ENCODE measurements around the gene SLC6A16. TPM values are rescaled to one million over a fixed set of nuclear protein-coding genes. Genes with fewer than 3 reads are reported as not detected.

Gene SLC6A16
- total and polyA plus RNA-seq, 11 donors, result 0.27 to 1.3 (median 0.40) TPM

DNA sequence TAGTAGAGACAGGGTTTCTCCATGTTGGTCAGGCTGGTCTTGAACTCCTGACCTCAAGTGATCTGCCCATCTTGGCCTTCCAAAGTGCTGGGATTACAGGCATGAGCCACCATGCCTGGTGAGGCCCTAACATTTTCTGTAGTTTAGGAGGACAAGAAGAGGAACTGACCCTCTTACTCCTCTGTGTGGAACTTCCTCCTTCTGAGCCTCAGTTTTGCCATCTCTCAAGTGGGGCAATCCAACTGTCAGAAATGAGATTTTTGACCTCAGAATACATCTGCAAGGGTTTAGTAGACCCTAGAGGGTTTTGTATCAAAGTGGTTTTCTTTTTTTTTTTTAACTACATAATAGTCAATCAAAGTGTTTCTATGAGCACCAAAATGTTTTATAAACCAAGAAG lies 41.1 kb upstream of the SLC6A16 start:
- TF ChIP-seq, protein P1, sequence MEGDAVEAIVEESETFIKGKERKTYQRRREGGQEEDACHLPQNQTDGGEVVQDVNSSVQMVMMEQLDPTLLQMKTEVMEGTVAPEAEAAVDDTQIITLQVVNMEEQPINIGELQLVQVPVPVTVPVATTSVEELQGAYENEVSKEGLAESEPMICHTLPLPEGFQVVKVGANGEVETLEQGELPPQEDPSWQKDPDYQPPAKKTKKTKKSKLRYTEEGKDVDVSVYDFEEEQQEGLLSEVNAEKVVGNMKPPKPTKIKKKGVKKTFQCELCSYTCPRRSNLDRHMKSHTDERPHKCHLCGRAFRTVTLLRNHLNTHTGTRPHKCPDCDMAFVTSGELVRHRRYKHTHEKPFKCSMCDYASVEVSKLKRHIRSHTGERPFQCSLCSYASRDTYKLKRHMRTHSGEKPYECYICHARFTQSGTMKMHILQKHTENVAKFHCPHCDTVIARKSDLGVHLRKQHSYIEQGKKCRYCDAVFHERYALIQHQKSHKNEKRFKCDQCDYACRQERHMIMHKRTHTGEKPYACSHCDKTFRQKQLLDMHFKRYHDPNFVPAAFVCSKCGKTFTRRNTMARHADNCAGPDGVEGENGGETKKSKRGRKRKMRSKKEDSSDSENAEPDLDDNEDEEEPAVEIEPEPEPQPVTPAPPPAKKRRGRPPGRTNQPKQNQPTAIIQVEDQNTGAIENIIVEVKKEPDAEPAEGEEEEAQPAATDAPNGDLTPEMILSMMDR (IDR thresholded peaks at IDR 0.05), result no peak
- TF ChIP-seq POLR2A (IDR thresholded peaks at IDR 0.05), result no peak
- ATAC-seq (no peak), DNase-seq (no peak)
- no peak overlapping the region for H3K27ac ChIP-seq
- H3K9me3 ChIP-seq, result peaks cover 0 to 23% (median 11%) of the 10 kb centered on the region in 12 donors
- no peaks in the 10 kb centered on the region for H3K36me3 ChIP-seq
- no peak overlapping the region for H3K4me3 ChIP-seq
- peaks cover 0 to 22% (median 7%) of the 10 kb centered on the region in 12 donors for H3K4me1 ChIP-seq
- intact Hi-C loops (cut with DNase I), result no loop called here
- H3K27me3 ChIP-seq, result peaks cover 0 to 12% (median 0%) of the 10 kb centered on the region in 9 donors

DNA sequence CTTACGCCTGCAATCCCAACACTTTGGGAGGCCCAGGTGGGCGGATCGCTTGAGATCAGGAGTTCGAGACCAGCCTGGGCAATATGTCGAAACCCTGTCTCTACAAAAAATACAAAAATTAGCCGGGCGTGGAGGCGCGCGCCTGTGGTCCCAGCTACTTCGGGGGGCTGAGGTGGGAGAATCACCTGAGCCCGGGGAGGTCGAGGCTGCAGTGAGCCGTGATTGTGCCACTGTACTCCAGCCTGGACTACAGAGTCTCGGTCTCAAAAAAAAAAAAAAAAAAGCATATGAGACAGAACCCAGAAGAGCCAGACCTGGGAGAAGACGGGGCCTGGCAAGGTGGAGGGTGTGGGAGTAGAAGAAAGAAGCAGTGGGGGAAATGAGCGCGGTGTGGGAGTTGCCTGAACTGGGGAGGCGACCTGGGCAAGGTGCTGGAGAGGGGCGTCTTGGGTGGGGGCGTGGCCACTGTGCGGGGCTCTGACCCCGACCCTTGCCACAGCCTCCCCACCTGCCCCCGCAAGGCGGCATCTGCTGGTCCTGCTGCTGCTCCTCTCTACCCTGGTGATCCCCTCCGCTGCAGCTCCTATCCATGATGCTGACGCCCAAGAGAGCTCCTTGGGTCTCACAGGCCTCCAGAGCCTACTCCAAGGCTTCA lies 39.2 kb upstream of the SLC6A16 start:
- H3K4me1 ChIP-seq, result peaks cover 0 to 23% (median 7%) of the 10 kb centered on the region in 12 donors
- WGBS, 4 donors, result 71 to 80% (median 75%) methylated on average over 27 of the region's 27 CpGs
- H3K27ac ChIP-seq, result peak overlapping the region in 9 of 12 donors; percentile 62 to 99 (median 72)
- H3K9me3 ChIP-seq, result peaks cover 0 to 14% (median 7%) of the 10 kb centered on the region in 12 donors
- H3K36me3 ChIP-seq, result peaks cover 0 to 7% (median 4%) of the 10 kb centered on the region in 9 donors
- peaks cover 0 to 12% (median 0%) of the 10 kb centered on the region in 9 donors for H3K27me3 ChIP-seq
- TF ChIP-seq, protein P1 (IDR thresholded peaks at IDR 0.05), result no peak
- TF ChIP-seq POLR2A (IDR thresholded peaks at IDR 0.05), result no peak
- intact Hi-C loops (cut with DNase I), result no loop called here
- no peak for ATAC-seq
- DNase-seq, result peak in 2 of 5 donors; percentile 40 to 66
- peak overlapping the region in 11 of 12 donors; percentile 5 to 95 (median 74) for H3K4me3 ChIP-seq

DNA sequence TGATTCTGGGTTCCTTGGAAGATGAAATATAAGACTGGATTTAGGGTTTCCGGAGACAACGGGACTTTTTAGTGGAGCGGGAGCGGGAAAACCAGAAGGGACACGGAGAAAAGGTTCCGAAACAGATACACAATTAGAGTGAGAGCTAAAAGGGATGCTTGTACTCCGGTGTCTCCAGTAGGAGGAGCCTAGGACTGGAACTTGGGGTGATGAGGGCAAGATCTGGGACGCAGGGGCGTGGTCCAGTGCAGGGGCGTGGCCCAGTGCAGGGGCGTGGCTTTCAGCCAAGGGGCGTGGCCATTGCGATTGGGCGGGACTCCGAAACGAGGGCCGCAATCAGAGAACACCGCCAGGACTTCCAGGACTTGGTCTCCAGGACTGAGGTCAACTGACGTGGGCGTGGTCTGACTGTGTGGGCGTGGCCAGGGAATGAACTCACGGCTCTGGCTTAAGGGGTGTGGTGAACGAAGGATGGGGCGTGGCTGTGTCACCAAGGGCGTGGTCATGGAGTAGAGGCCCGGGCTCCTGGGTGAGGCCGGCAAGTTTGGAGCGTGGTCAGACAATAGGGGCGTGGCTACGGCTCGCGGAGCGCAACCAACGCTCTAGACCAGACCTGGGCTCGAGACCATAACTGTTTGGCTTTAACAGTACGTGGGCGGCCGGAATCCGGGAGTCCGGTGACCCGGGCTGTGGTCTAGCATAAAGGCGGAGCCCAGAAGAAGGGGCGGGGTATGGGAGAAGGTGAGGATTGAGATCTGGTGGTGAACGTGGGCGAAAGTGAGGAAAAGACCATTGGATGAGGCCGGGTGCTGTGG lies 38.5 kb upstream of the SLC6A16 start, which contains the start of gene DKKL1:
TSS of gene DKKL1 (plus strand) at position 610 of the 815 bp plus-strand sequence. CDS start at position 732, 122 bp downstream.
- 2 to 5% (median 2%) methylated on average over 38 to 46 of the region's 46 CpGs for WGBS, 4 donors

More for the DNA sequence above, 38.5 kb upstream of the SLC6A16 start, which contains the start of gene DKKL1:
- Histone ChIP-seq H3K27me3 (peaks cover 0 to 12% (median 0%) of the 10 kb centered on the region in 9 donors), H3K9me3 (peaks cover 0 to 7% (median 0%) of the 10 kb centered on the region in 12 donors), H3K4me1 (peaks cover 0 to 23% (median 7%) of the 10 kb centered on the region in 12 donors), H3K36me3 (peaks cover 0 to 15% (median 11%) of the 10 kb centered on the region in 9 donors), H3K4me3 (peak within 1 kb of the TSS; percentile 16 to 97 (median 89)), H3K27ac (peak within 1 kb of the TSS; percentile 93 to 99 (median 98))
- ATAC-seq (peak; percentile 88 to 95 (median 92)), DNase-seq (peak; percentile 98 to 100 (median 99))
- TF ChIP-seq POLR2A (IDR thresholded peaks at IDR 0.05), result peak in 1 of 2 donors; percentile 69
- TF ChIP-seq, protein P1 (IDR thresholded peaks at IDR 0.05), result peak in 7 of 12 donors; percentile 12 to 45 (median 26)
- intact Hi-C loops (cut with DNase I), result loop anchor here in 1 of 10 donors (1.0 kb wide), 1 partner anchor 80 kb away; no protein-coding TSS in a partner anchor

Measured in heart left ventricle (tissue), 16 donors.